Measurements from ENCODE around the gene SLAIN1.

- TF ChIP-seq CTCF (conservative IDR thresholded peaks at IDR 0.05; ENCODE audit: low read length) (no peak), EZH2phosphoT487 (IDR thresholded peaks at IDR 0.05; ENCODE audit: borderline replicate concordance, low read depth, low read length) (no peak)
Observed at GRCh38 chr13:77732287-77732686, 34.8 kb downstream of the SLAIN1 start.

All from OCI-LY7 (cell line).